GM19193 (cell line): ENCODE results near the gene TGM1.

Source experiments
- POLR2A ChIP-seq: IDR thresholded peaks from 4 replicates; pipeline ENCODE4 v1.6.1; 2011; ENCODE audit not compliant: insufficient read depth, insufficient read length; ENCODE audit errors: extremely low read depth

The TGM1 gene

GRCh38 chr14:24219080-24219479 lies 43.9 kb downstream of the TGM1 start:
- TF ChIP-seq POLR2A = no peak

DNA sequence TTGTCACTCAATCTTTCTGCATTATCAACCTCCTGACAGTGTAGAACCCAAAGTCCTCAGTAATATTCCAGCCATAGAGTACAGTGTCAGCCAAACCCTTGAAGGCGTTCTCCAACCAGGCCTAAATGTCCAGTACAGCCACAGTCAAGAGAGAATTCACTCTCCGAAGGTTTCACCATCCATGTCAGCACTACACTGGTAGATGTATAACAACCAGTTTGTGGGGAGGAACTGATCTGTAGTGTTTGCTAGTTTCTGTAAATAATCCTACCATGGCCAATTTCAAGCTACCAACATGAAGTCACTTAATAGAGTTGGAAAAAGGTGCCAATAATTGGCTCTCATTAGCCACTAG lies 46.7 kb downstream of the TGM1 start:
- no peak for TF ChIP-seq POLR2A

GRCh38 chr14:24215495-24216344 lies 47.3 kb downstream of the TGM1 start, which contains the start of gene MDP1:
TSS of gene MDP1 (minus strand) at chr14:24216066. CDS start at chr14:24215955, 111 bp downstream.
- TF ChIP-seq POLR2A = peak; percentile 84

DNA sequence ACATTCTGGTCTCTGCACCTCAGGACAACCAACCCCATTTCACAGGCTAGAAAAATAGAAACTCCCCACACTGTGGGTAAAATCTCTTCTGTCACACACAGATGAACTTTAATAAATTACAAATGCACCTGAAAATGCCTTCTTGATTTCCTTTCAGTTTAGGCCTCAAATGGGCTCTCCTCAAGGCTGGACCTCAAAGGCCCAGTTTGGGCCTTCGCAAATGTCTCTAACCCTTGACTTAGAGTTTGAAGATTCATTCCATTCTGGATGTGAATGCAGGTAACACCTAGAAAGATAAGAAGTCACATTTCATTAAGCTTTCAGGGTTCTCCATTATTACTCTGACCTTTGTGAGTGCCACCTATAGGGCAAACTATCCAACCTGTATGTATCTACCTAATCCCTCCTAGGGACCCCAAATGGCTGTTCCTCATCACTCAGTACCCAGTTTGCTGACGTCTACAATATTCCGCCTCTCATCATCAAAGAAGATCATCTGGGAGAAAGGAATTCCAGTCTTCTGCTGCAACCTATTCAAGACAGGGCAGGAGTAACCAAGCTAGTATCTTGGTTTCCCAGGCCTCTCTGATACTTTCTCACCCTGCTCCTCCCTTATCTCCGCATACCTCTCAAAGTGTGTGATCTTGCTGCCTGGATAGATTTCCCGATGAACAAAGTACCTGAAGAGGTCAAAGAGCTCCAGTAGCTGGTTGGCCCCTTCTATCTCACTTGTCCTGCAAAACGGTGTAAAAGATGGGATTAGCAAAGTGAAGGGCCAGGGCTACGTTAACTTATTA lies 48.9 kb downstream of the TGM1 start:
- TF ChIP-seq POLR2A = no peak

DNA sequence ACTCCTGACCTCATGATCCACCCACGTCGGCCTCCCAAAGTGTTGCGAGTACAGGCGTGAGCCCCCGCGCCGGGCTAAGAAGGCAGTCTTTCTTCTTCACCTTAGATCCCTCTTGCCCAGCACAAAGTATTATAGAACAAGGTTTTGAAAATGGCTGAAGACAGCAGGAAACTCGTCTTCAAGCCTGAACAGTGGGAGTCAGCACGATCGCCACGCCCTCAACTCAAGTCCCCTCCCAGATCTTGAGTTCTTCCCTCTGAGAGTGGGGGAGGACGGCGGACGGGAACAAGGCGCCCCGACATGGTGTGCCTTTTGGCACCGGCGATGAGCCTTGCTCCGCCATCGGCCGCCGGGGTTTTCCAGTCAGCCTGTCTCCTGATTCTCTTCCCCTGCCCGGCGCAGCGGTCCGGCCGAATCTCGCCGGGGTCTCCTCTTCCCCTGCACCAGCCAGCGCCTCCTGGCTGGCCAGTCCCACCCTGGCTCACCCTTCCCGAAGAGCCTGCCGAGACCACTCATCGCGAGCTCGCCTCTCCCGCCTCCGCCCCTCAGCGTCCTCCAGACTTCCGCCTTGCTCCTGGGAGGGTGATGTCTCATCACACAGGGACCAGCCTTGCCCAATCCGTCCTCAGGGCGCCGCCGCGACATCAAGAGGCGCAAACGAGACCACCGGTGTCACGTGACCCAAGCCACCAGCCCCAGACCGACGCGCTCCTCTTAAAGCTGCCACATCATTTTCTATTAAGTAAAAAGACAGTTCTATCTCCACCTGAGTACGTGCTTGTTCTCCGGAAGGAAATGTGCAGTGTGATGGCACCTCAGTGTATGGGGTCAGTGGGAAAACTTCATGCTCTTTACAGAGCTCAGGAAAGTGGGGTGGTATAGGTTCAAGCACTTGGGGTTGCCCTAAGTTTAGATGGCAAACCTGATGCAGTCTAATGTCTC lies 49.8 kb downstream of the TGM1 start, which contains the start of gene CHMP4A:
Gene CHMP4A, minus strand, starts transcription at position 565 of the 942 bp plus-strand sequence. Its CDS starts 49 bp downstream, at position 516.
- TF ChIP-seq POLR2A = peak; percentile 94

DNA sequence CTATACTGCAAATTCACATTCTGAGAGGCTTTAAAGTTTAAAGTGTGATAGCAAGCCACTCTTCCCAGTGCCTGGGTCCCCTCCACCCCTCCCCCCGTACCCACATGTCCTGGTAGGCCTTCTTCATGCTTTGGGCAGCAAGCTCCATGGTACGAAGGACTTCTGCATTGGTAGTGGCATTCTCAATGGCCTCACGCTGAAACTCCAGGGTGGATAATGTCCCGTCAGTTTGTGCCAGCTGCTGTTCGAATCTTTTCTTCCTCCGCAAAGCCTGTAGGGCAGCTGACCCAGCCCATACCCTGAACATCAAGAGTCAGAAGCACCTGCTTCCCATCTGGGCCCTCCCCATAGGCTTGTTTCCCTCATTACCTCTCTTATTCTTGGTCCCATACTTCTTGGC lies 51.7 kb downstream of the TGM1 start:
- no peak for TF ChIP-seq POLR2A

GRCh38 chr14:24207625-24208024 lies 55.4 kb downstream of the TGM1 start:
- TF ChIP-seq POLR2A = no peak

GRCh38 chr14:24207104-24207551 lies 55.8 kb downstream of the TGM1 start:
- no peak for TF ChIP-seq POLR2A

DNA sequence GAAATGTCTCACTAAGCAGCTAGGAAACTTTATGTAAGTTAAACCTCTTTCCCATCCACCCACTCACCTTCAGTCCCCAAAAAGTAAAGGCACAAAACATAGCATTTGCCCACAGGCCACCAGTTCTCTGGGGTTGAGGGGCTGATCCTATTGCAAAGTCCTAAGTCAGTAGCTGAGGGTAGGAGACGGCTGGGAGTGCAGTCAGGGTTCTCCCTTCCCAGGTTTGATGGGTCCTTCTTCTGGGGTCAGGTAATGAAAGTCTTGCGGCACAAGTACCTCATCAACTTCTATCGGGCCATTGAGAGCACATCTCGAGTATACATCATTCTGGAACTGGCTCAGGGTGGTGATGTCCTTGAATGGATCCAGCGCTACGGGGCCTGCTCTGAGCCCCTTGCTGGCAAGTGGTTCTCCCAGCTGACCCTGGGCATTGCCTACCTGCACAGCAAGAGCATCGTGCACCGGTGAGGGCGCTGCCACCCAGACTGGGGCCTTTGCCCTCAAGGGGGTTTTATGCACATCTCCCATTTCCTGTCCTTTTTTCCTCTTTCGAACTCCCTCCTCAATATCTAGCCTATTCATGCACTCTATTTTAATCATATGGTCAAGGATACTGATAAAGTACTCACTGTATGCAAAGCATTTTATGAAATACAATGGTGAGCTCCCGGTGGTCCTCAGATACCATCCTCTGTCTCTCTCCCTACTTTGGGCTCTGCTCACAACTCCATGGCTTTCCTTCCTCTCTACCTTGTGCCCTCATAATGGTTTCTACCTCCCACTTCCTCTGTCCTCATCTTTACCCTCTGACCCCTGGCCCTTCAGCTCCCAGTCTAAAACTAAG lies 56.5 kb downstream of the TGM1 start:
- no peak for TF ChIP-seq POLR2A

- TF ChIP-seq POLR2A = no peak
These were observed 58.5 kb downstream of the TGM1 start for GRCh38 chr14:24204163-24205146.
